ENCODE results near the gene INSIG2. TPM values are rescaled to one million over a fixed set of nuclear protein-coding genes. Genes with fewer than 3 reads are reported as not detected.

The INSIG2 gene
- total RNA-seq, 1 experiment from 2014 or later: 7.1 TPM

Other genes starting within 250 kb of the INSIG2 start
- 13.5 and 17.0 TPM in 2 replicates for gene CCDC93, start 74.4 kb upstream of the INSIG2 start, total RNA-seq (2014; rRNA removed; shearing (Covaris generic))